SIG-M5 treated with dmso at 0.1 percent for 504 hours (cell line): ENCODE data around the gene ISG20.
"Not testable (repeated sequence)": the region's sequence is repeated elsewhere in the genome, so short reads cannot be mapped to it uniquely, and the experiment has no call there.

Experiments
- DNase-seq: peaks from one replicate; lab custom pipeline; 2025; ENCODE audit not compliant: unreplicated experiment; lab: John Stamatoyannopoulos, UW

Gene ISG20

GRCh38 chr15:88636050-88636449 is 2.8 kb upstream of the ISG20 start:
- DNase-seq = no peak

- no peak for DNase-seq
These were observed 2.2 kb upstream of the ISG20 start for GRCh38 chr15:88636654-88637053.

GRCh38 chr15:88637436-88637835 is 1.4 kb upstream of the ISG20 start:
- no peak for DNase-seq

GRCh38 chr15:88637841-88638625 is 783 bp upstream of the ISG20 start:
- DNase-seq = no peak

GRCh38 chr15:88641959-88642452 is 3.2 kb downstream of the ISG20 start:
- no peak for DNase-seq

GRCh38 chr15:88642514-88642913 is 3.7 kb downstream of the ISG20 start:
- not testable (repeated sequence) for DNase-seq

- no peak for DNase-seq
These were observed 5.9 kb downstream of the ISG20 start for GRCh38 chr15:88644741-88645140.

- no peak for DNase-seq
These were observed 6.6 kb downstream of the ISG20 start for GRCh38 chr15:88645171-88646087.

GRCh38 chr15:88646088-88646405 is 7.2 kb downstream of the ISG20 start:
- DNase-seq = no peak

GRCh38 chr15:88646951-88647350 is 8.1 kb downstream of the ISG20 start:
- no peak for DNase-seq

- DNase-seq = no peak
These were observed 8.7 kb downstream of the ISG20 start for GRCh38 chr15:88647351-88648105.

GRCh38 chr15:88648357-88649214 is 9.8 kb downstream of the ISG20 start:
- no peak for DNase-seq

GRCh38 chr15:88649286-88649733 is 10.5 kb downstream of the ISG20 start:
- no peak for DNase-seq

- no peak for DNase-seq
These were observed 11.1 kb downstream of the ISG20 start for GRCh38 chr15:88649753-88650551.

GRCh38 chr15:88650556-88650955 is 11.7 kb downstream of the ISG20 start:
- DNase-seq = no peak

GRCh38 chr15:88651136-88651732 is 12.4 kb downstream of the ISG20 start:
- DNase-seq = no peak

- DNase-seq = no peak
These were observed 13.2 kb downstream of the ISG20 start for GRCh38 chr15:88651971-88652370.

GRCh38 chr15:88652456-88653199 is 13.8 kb downstream of the ISG20 start:
- no peak for DNase-seq
